HepG2 (cell line): Measurements from ENCODE around the gene TMEM255B. TPM values are rescaled to one million over a fixed set of nuclear protein-coding genes. Genes with fewer than 3 reads are reported as not detected.

ENCODE experiments used
- ATAC-seq: fragments of 200-7000 bp; cut with Tn5 transposase; 3 replicates; pipeline ENCODE4 v1.9.1; 2020; ENCODE audit warnings: mild to moderate bottlenecking, moderate library complexity
- BruUV-seq: library from RNA; stranded (reverse); fragments of 400-500 nt; replicated peaks from 2 replicates; lab custom pipeline; 2021; lab: Mats Ljungman, UMichigan
- CTCF ChIA-PET: fragments of 300-600 bp; formaldehyde crosslinking; extraction: SDS; loops from one replicate; lab custom pipeline; 2021; ENCODE audit warnings: low total read pairs, inconsistent platforms, low intra/inter-chr PET ratio; lab: Yijun Ruan, JAX
- POLR2A ChIA-PET: fragments of 350-600 bp; sonication (Branson Sonifier 250); formaldehyde crosslinking; loops from one replicate; lab custom pipeline; 2020; ENCODE audit warnings: antibody characterized with exemption, inconsistent platforms; lab: Yijun Ruan, JAX
- DNase-seq: peaks from one replicate; pipeline ENCODE4 v3.0.0-alpha.2; 2015; ENCODE audit warnings: low spot score
- FAIRE-seq: peaks from 3 replicates; lab custom pipeline; 2011; peaks lifted over from hg19 to GRCh38; lab: Jason Lieb, UNC
- H2AFZ ChIP-seq: one replicate; pipeline ENCODE4 v1.6.1; 2011; ENCODE audit warnings: low read length, inconsistent platforms
- H3K27ac ChIP-seq: fragments of 300-600 bp; 3 replicates; pipeline ENCODE4 v1.8.0; 2011; ENCODE audit warnings: mixed run types, mild to moderate bottlenecking, mixed read lengths, low read length, inconsistent platforms; ENCODE audit not compliant: insufficient read depth; ENCODE audit errors: extremely low read length
- H3K27me3 ChIP-seq, 2 experiments: fragments of 200-600 bp in 1 of 2; 2 replicates in 1 of 2; 3 replicates in 1 of 2; pipeline versions ENCODE4 v1.6.0 to v1.8.0; 2011; ENCODE audit warnings: low read length in 2 of 2, mild to moderate bottlenecking in 2 of 2, moderate library complexity in 2 of 2, inconsistent platforms in 1 of 2; ENCODE audit not compliant: insufficient read depth in 2 of 2, control insufficient read depth in 1 of 2
- H3K36me3 ChIP-seq, 2 experiments: fragments of 200-600 bp in 1 of 2; replicated peaks in 1 of 2; 2 replicates in 1 of 2; 3 replicates in 1 of 2; pipeline versions ENCODE4 v1.5.1 to v1.8.0; 2011; ENCODE audit warnings: low read length in 2 of 2, inconsistent platforms in 1 of 2; ENCODE audit not compliant: insufficient read depth in 2 of 2, control insufficient read depth in 1 of 2
- H3K4me1 ChIP-seq: 2 replicates; pipeline ENCODE4 v1.5.1; 2012; ENCODE audit warnings: low read length, inconsistent platforms; ENCODE audit not compliant: insufficient read depth
- H3K4me2 ChIP-seq: 2 replicates; pipeline ENCODE4 v1.6.0; 2011; ENCODE audit warnings: low read depth, low read length, inconsistent platforms
- H3K4me3 ChIP-seq, 3 experiments: fragments of 200-600 bp in 1 of 3; sonication (generic), shearing (Covaris generic) in 1 of 3; replicated peaks in 1 of 3; 2 replicates each; pipeline ENCODE4 v1.5.1; 2011 to 2016; ENCODE audit warnings: low read length in 3 of 3, inconsistent platforms in 2 of 3, low read depth in 2 of 3, mild to moderate bottlenecking in 2 of 3, control low read depth in 1 of 3, mixed read lengths in 1 of 3; ENCODE audit not compliant: insufficient read depth in 1 of 3
- H3K79me2 ChIP-seq: one replicate; pipeline ENCODE4 v1.6.1; 2011; ENCODE audit warnings: low read length, inconsistent platforms; ENCODE audit not compliant: insufficient read depth
- H3K9ac ChIP-seq: 2 replicates; pipeline ENCODE4 v1.6.0; 2011; ENCODE audit warnings: mild to moderate bottlenecking, low read depth, low read length, inconsistent platforms; ENCODE audit not compliant: insufficient read depth
- H3K9me3 ChIP-seq: 2 replicates; pipeline ENCODE4 v1.5.1; 2012; ENCODE audit warnings: mild to moderate bottlenecking, low read length
- H4K20me1 ChIP-seq: 2 replicates; pipeline ENCODE4 v1.6.0; 2011; ENCODE audit warnings: inconsistent platforms, mild to moderate bottlenecking, low read length, moderate library complexity; ENCODE audit not compliant: insufficient read depth
- ATF6 ChIP-seq: sonication (generic); formaldehyde crosslinking; conservative IDR thresholded peaks from 2 replicates; pipeline ENCODE4 v1.4.0; 2020; ENCODE audit warnings: missing genetic modification reagents
- BORCS8-MEF2B ChIP-seq: sonication (generic); formaldehyde crosslinking; IDR thresholded peaks from 2 replicates; pipeline ENCODE4 v1.8.0; 2022; ENCODE audit warnings: mild to moderate bottlenecking, missing genetic modification reagents
- ELF1 ChIP-seq: sonication (generic); formaldehyde crosslinking; IDR thresholded peaks from 2 replicates; pipeline ENCODE4 v1.4.0; 2020; ENCODE audit warnings: missing genetic modification reagents
- FOSL2 ChIP-seq: sonication (generic); formaldehyde crosslinking; IDR thresholded peaks from 2 replicates; pipeline ENCODE4 v1.4.0; 2020; ENCODE audit warnings: missing genetic modification reagents
- FOXC1 ChIP-seq: sonication (generic); formaldehyde crosslinking; IDR thresholded peaks from 2 replicates; pipeline ENCODE4 v1.8.0; 2022; ENCODE audit warnings: mild to moderate bottlenecking, missing genetic modification reagents, borderline replicate concordance
- GATAD2A ChIP-seq: IDR thresholded peaks from 2 replicates; pipeline ENCODE4 v1.6.1; 2016
- POLR2AphosphoS5 ChIP-seq: IDR thresholded peaks from 2 replicates; pipeline ENCODE4 v1.6.1; 2012; ENCODE audit warnings: low read depth, low read length
- SETDB1 ChIP-seq: sonication (generic); formaldehyde crosslinking; IDR thresholded peaks from 2 replicates; pipeline ENCODE4 v1.5.1; 2020; ENCODE audit warnings: missing genetic modification reagents, mild to moderate bottlenecking, borderline replicate concordance
- TEAD3 ChIP-seq: optimal IDR thresholded peaks from 2 replicates; pipeline ENCODE3; 2016; ENCODE audit warnings: borderline replicate concordance
- YY1 ChIP-seq: IDR thresholded peaks from 2 replicates; pipeline ENCODE4 v1.6.1; 2011; ENCODE audit warnings: low read length, low read depth, moderate library complexity, mild to moderate bottlenecking; ENCODE audit not compliant: insufficient read depth, insufficient replicate concordance
- ZFP41 ChIP-seq: sonication (generic); formaldehyde crosslinking; IDR thresholded peaks from 2 replicates; pipeline ENCODE4 v1.4.0; 2020; ENCODE audit warnings: mild to moderate bottlenecking, missing genetic modification reagents, borderline replicate concordance
- ZNF251 ChIP-seq: sonication (generic); formaldehyde crosslinking; IDR thresholded peaks from 2 replicates; pipeline ENCODE4 v1.9.0; 2021; ENCODE audit warnings: mild to moderate bottlenecking, missing genetic modification reagents
- ZNF282 ChIP-seq: fragments of 450-650 bp; IDR thresholded peaks from 2 replicates; pipeline ENCODE4 v1.6.1; 2018; ENCODE audit not compliant: partially characterized antibody
- ZNF337 ChIP-seq: sonication (generic); formaldehyde crosslinking; IDR thresholded peaks from 2 replicates; pipeline ENCODE4 v1.5.1; 2020; ENCODE audit warnings: missing genetic modification reagents, low read depth, mild to moderate bottlenecking, borderline replicate concordance
- ZNF510 ChIP-seq: sonication (generic); formaldehyde crosslinking; IDR thresholded peaks from 2 replicates; pipeline ENCODE4 v1.4.0; 2020; ENCODE audit warnings: low read depth, mild to moderate bottlenecking, missing genetic modification reagents
- ZNF639 ChIP-seq: conservative IDR thresholded peaks from 2 replicates; pipeline ENCODE4 v1.6.1; 2018; ENCODE audit warnings: missing genetic modification reagents
- ZNF660 ChIP-seq: sonication (generic); formaldehyde crosslinking; IDR thresholded peaks from 2 replicates; pipeline ENCODE4 v1.5.1; 2020; ENCODE audit warnings: mild to moderate bottlenecking, low read depth, missing genetic modification reagents, borderline replicate concordance
- ZSCAN31 ChIP-seq: sonication (generic); formaldehyde crosslinking; IDR thresholded peaks from 2 replicates; pipeline ENCODE4 v1.5.0; 2020; ENCODE audit warnings: low read depth, mild to moderate bottlenecking, missing genetic modification reagents
- WGBS: methylation state at CpG from one replicate; pipeline ENCODE4 v1.1.6; 2017; ENCODE audit warnings: low lambda C conversion rate; 5-methylcytosine and 5-hydroxymethylcytosine counted together
- in situ Hi-C: cut with HindIII; loops from 2 replicates; pipeline ENCODE4 v1.10.0; 2017; ENCODE audit warnings: low pct_unique_long_range_greater_than_20kb; ENCODE audit not compliant: extremely low pct_ligation_motif_present
- intact Hi-C: fragments of 100-400 bp; cut with micrococcal nuclease; formaldehyde crosslinking; loops from one replicate; pipeline ENCODE4 v1.10.0; 2022; ENCODE audit not compliant: unreplicated experiment
- polyA plus RNA-seq, 8 experiments: library from polyadenylated mRNA; depleted of rRNA in 3 of 8; stranded (reverse) in 7 of 8; unstranded in 1 of 8; fragments of >200 nt; fragmentation: Illumina TruSeq in 4 of 8; extraction: Trizol in 4 of 8; gene quantifications; 2 replicates each; pipeline versions ENCODE4 v1.2.1 to v1.2.3, GENCODE V29; 2011 to 2016; ENCODE audit warnings: low read depth in 4 of 8, missing spikeins in 1 of 8, mixed read lengths in 1 of 8; ENCODE audit not compliant: insufficient read depth in 1 of 8
- total RNA-seq, 5 experiments: library from RNA; depleted of rRNA; stranded (reverse); fragments of >200 nt; fragmentation: Illumina TruSeq; extraction: Trizol; gene quantifications; 2 replicates each; pipeline ENCODE4 v1.2.3, GENCODE V29; 2016; ENCODE audit warnings: low read depth in 1 of 5

TMEM255B gene
- total and polyA plus RNA-seq, 2 of the 13 experiments (the other 11 are each of a cell fraction or from before 2014, with no cell fraction given) = not detected

- no peak for TF ChIP-seq FOSL2 (CRISPR knock-in tag)
- TF ChIP-seq FOXC1 (CRISPR knock-in tag) = no peak
- TF ChIP-seq ZNF337 (CRISPR knock-in tag) = no peak
- TF ChIP-seq YY1 = no peak
- TF ChIP-seq GATAD2A (CRISPR knock-in tag) = no peak
- TF ChIP-seq, all 625 proteins: peak for 0
Observed at GRCh38 chr13:113787694-113788093, 28.7 kb downstream of the TMEM255B start (continued).

DNA sequence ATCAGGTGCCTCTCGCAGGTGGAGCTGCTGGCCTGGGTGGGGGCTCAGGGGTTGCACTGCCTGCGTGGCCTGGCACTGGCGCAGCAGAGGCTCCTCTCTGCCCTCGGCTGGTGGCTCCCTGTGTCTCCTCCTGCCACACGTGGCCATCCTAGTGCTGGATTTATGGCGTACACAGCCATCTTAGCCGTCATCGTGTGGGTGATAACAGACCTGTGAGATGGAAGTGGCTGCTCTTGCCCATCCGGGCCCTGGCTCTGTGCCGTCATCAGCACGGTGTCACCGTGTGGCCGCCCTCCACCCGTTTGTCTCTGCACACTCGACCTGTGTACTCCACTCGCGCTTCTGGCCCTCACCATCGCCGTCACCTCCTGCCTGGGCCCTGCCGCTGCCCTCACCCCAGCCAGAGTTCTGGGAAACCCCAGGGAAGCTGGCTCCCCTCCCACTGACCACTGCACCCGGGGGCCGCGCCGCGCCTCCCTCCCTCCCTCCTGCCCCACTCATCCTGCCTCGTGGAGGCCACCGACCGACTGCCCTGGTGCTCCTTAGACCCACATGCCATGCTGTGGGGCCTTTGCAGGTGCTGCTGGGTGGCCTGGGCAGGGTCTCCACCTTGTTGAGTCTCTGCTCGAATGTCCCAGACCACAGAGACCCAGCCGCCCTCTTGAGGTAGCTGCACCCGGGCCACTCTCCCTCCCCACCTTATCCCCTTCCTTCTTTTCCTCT is 29.5 kb downstream of the TMEM255B start:
- no peaks in the 10 kb centered on the region for H3K9me3 ChIP-seq
- 57% methylated on average over 23 of the region's 31 CpGs for WGBS
- BruUV-seq = no TSS peak
- in situ Hi-C loops = no loop called here
- ChIA-PET CTCF (no interaction called here), POLR2A (no interaction called here)
- H2AFZ ChIP-seq = no peak overlapping the region
- no peak overlapping the region for H3K4me2 ChIP-seq
- TF ChIP-seq ELF1 = no peak
- TF ChIP-seq ZSCAN31 = no peak
- no peak for TF ChIP-seq ZFP41 (CRISPR knock-in tag)
- no peak for TF ChIP-seq ZNF660 (CRISPR knock-in tag)
- no peak for TF ChIP-seq ZNF251 (CRISPR knock-in tag)
- no peak for TF ChIP-seq SETDB1 (CRISPR knock-in tag)
- no peak for TF ChIP-seq ZNF282
- TF ChIP-seq POLR2AphosphoS5 = no peak
- TF ChIP-seq ZNF639 (CRISPR knock-in tag) = no peak
- TF ChIP-seq BORCS8-MEF2B (CRISPR knock-in tag) = no peak
- TF ChIP-seq ZNF510 (CRISPR knock-in tag) = no peak
- TF ChIP-seq TEAD3 (CRISPR knock-in tag) = no peak
- no peak for TF ChIP-seq ATF6 (CRISPR knock-in tag)
- H3K36me3 ChIP-seq = no peaks in the 10 kb centered on the region
- no peak overlapping the region for H3K4me3 ChIP-seq
- H3K4me1 ChIP-seq = peaks cover 7% of the 10 kb centered on the region; the same call in 1 of the 2 replicates
- H3K27ac ChIP-seq = no peak overlapping the region
- no peak overlapping the region for H3K9ac ChIP-seq
- no peaks in the 10 kb centered on the region for H3K79me2 ChIP-seq
- no peaks in the 10 kb centered on the region for H4K20me1 ChIP-seq
- no peak for FAIRE-seq
- no peak for DNase-seq
- H3K27me3 ChIP-seq = peaks cover 4 to 47% of the 10 kb centered on the region in 2 experiments
- intact Hi-C loops = no loop called here
- ATAC-seq = peak; percentile 24; the same call in 2 of the 3 replicates
